ENCODE results near the gene SIDT2. TPM values are rescaled to one million over a fixed set of nuclear protein-coding genes. Genes with fewer than 3 reads are reported as not detected.

SIDT2 gene
- total RNA-seq, 3 donors from 2014 or later (not counting 1 experiment from before 2014, with no cell fraction given), result 80.0 to 111 (median 82.0) TPM

DNA sequence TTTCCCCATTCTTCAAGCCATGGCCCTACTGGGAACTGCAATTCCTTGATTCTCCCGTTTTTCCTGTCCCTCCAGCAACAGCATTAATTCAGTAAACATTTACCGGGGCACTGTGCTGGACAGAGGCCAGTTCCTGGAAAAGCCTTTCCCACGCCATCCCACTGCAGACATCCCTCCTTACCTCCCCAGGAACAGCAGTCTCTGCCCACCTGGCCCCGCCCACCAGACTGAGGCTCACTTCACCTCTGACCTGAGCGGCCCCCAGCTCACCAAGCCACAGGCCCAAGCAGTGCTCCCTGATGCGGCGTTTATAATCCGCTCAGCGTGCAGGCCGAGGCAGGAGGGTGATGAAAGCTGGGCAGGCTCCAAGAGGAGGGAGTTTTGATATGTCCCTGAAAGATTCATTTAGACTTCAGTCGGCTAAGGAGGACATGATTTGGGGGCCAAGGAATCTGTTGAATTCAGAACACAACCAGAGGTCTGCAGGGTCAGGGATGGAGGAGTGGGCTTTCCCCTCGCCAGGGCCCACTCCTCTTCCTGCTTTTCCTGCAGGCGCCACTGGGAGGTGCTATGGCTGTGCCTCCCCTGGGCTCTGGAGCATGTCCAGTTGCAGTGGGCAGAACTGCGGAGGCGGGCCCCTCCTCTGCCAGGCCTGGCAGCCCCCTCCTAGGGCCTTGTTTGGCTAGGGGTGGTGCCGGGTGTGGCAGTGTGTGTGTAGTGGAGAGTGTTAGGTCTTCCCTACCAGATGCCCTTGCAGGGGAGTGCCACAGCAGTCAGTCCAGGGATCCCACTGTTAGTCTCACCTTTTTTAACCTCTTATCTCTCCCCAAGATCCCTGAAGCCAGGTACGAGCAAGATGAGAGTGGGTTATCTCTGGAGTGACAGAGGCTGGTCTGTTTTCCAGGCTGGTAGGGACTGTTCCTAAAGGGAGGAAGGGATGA, 19.2 kb downstream of the SIDT2 start:
- Histone ChIP-seq H3K4me3 (ENCODE audit: low read length) (no peak overlapping the region), H3K4me1 (ENCODE audit: control insufficient read depth, insufficient read depth, low read length) (peaks cover 6% of the 10 kb centered on the region), H3K9me3 (ENCODE audit: control insufficient read depth, insufficient read depth, low read length) (no peaks in the 10 kb centered on the region), H3K36me3 (ENCODE audit: control insufficient read depth, insufficient read depth, low read length) (peaks cover 3% of the 10 kb centered on the region), H3K27ac (ENCODE audit: low read length) (no peak overlapping the region), H3K27me3 (ENCODE audit: control insufficient read depth, insufficient read depth, low read length) (no peaks in the 10 kb centered on the region)
- no peaks in the 10 kb centered on the region for H3K27me3 Mint-ChIP-seq (ENCODE audit: low read depth in 2 of 2)
- H3K9me3 Mint-ChIP-seq, result no peaks in the 10 kb centered on the region
- H3K4me1 Mint-ChIP-seq, result peaks cover 0 to 10% of the 10 kb centered on the region in 2 donors
- H3K4me3 Mint-ChIP-seq, result no peak overlapping the region
- DNase-seq, result no peak
- intact Hi-C loops (cut with micrococcal nuclease), result no loop called here
- H3K27ac Mint-ChIP-seq, result no peak overlapping the region
- WGBS (ENCODE audit: insufficient coverage), result 95% methylated on average over 16 of the region's 17 CpGs
- TF ChIP-seq, protein P1, sequence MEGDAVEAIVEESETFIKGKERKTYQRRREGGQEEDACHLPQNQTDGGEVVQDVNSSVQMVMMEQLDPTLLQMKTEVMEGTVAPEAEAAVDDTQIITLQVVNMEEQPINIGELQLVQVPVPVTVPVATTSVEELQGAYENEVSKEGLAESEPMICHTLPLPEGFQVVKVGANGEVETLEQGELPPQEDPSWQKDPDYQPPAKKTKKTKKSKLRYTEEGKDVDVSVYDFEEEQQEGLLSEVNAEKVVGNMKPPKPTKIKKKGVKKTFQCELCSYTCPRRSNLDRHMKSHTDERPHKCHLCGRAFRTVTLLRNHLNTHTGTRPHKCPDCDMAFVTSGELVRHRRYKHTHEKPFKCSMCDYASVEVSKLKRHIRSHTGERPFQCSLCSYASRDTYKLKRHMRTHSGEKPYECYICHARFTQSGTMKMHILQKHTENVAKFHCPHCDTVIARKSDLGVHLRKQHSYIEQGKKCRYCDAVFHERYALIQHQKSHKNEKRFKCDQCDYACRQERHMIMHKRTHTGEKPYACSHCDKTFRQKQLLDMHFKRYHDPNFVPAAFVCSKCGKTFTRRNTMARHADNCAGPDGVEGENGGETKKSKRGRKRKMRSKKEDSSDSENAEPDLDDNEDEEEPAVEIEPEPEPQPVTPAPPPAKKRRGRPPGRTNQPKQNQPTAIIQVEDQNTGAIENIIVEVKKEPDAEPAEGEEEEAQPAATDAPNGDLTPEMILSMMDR (IDR thresholded peaks at IDR 0.05), result no peak
- ATAC-seq, result no peak
- no peaks in the 10 kb centered on the region for H3K36me3 Mint-ChIP-seq

DNA sequence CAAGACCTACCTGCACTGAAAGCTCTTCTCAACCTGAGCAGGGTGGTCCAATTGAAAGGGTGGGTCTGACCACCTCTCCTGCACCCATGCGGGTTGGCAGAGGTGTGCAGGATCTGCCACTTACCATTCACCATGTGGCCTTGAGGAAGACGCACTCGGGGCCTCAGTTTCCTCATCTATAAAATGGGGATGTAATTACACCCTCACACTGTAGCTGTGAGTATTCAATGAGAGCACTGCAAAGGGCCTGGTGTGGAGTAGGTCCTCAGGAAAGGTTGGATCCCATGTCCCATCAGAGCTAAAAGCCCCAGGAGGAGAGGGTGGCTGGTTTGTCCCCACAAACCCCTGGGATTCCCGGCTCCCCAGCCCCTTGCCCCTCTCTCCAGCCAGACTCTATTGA, 20.1 kb downstream of the SIDT2 start:
- no peak overlapping the region for H3K27ac Mint-ChIP-seq
- intact Hi-C loops (cut with micrococcal nuclease), result no loop called here
- DNase-seq (no peak), ATAC-seq (no peak)
- no peaks in the 10 kb centered on the region for H3K36me3 Mint-ChIP-seq
- H3K27me3 ChIP-seq (ENCODE audit: control insufficient read depth, insufficient read depth, low read length), result no peaks in the 10 kb centered on the region
- peaks cover 0 to 10% of the 10 kb centered on the region in 2 donors for H3K4me1 Mint-ChIP-seq
- TF ChIP-seq, protein P1 (IDR thresholded peaks at IDR 0.05), result no peak
- no peak overlapping the region for H3K4me3 Mint-ChIP-seq
- H3K4me3 ChIP-seq (ENCODE audit: low read length), result no peak overlapping the region
- peaks cover 2% of the 10 kb centered on the region for H3K36me3 ChIP-seq (ENCODE audit: control insufficient read depth, insufficient read depth, low read length)
- 100% methylated on average over 2 of the region's 4 CpGs for WGBS (ENCODE audit: insufficient coverage)
- no peak overlapping the region for H3K27ac ChIP-seq (ENCODE audit: low read length)
- no peaks in the 10 kb centered on the region for H3K9me3 Mint-ChIP-seq
- peaks cover 6% of the 10 kb centered on the region for H3K4me1 ChIP-seq (ENCODE audit: control insufficient read depth, insufficient read depth, low read length)
- no peaks in the 10 kb centered on the region for H3K9me3 ChIP-seq (ENCODE audit: control insufficient read depth, insufficient read depth, low read length)
- no peaks in the 10 kb centered on the region for H3K27me3 Mint-ChIP-seq (ENCODE audit: low read depth in 2 of 2)

GRCh38 chr11:117199053-117199915, 20.7 kb downstream of the SIDT2 start, which contains the start of gene TAGLN:
TAGLN (plus strand) TSS chr11:117199370; CDS start chr11:117203014, 3,644 bp downstream.
- H3K4me3 Mint-ChIP-seq, result no peak within 1 kb of the TSS

More at GRCh38 chr11:117199053-117199915, 20.7 kb downstream of the SIDT2 start, which contains the start of gene TAGLN:
- TF ChIP-seq, protein P1 (IDR thresholded peaks at IDR 0.05), result no peak
- no peaks in the 10 kb centered on the region for H3K9me3 Mint-ChIP-seq
- no peaks in the 10 kb centered on the region for H3K27me3 Mint-ChIP-seq (ENCODE audit: low read depth in 2 of 2)
- ATAC-seq (no peak), DNase-seq (no peak)
- Histone ChIP-seq H3K4me1 (ENCODE audit: control insufficient read depth, insufficient read depth, low read length) (peaks cover 6% of the 10 kb centered on the region), H3K27me3 (ENCODE audit: control insufficient read depth, insufficient read depth, low read length) (no peaks in the 10 kb centered on the region), H3K36me3 (ENCODE audit: control insufficient read depth, insufficient read depth, low read length) (peaks cover 9% of the 10 kb centered on the region), H3K9me3 (ENCODE audit: control insufficient read depth, insufficient read depth, low read length) (no peaks in the 10 kb centered on the region), H3K4me3 (ENCODE audit: low read length) (no peak within 1 kb of the TSS), H3K27ac (ENCODE audit: low read length) (no peak within 1 kb of the TSS)
- H3K27ac Mint-ChIP-seq, result no peak within 1 kb of the TSS
- intact Hi-C loops (cut with micrococcal nuclease), result no loop called here
- no peaks in the 10 kb centered on the region for H3K36me3 Mint-ChIP-seq
- H3K4me1 Mint-ChIP-seq, result peaks cover 0 to 10% of the 10 kb centered on the region in 2 donors
- 70% methylated on average over 34 of the region's 34 CpGs for WGBS (ENCODE audit: insufficient coverage)
